COLO668 (cell line): ENCODE data around the gene STBD1.
"Not testable (repeated sequence)": the region's sequence is repeated elsewhere in the genome, so short reads cannot be mapped to it uniquely, and the experiment has no call there.

Source experiments
- DNase-seq: peaks from one replicate; lab custom pipeline; 2025; ENCODE audit not compliant: unreplicated experiment; lab: John Stamatoyannopoulos, UW

The STBD1 gene

GRCh38 chr4:76282941-76283689, 23.4 kb upstream of the STBD1 start:
- DNase-seq, result no peak

GRCh38 chr4:76283900-76284299, 22.6 kb upstream of the STBD1 start:
- no peak for DNase-seq

GRCh38 chr4:76287811-76288210, 18.7 kb upstream of the STBD1 start:
- DNase-seq, result not testable (repeated sequence)

- no peak for DNase-seq
Measured at GRCh38 chr4:76292730-76293129, 13.8 kb upstream of the STBD1 start.

- DNase-seq, result no peak
Measured at GRCh38 chr4:76293772-76294171, 12.8 kb upstream of the STBD1 start.

GRCh38 chr4:76296286-76296820, 10.2 kb upstream of the STBD1 start:
- no peak for DNase-seq

- DNase-seq, result no peak
Measured at GRCh38 chr4:76298227-76298626, 8.3 kb upstream of the STBD1 start.

GRCh38 chr4:76300012-76300411, 6.5 kb upstream of the STBD1 start:
- no peak for DNase-seq

- peak; percentile 75 for DNase-seq
Measured at GRCh38 chr4:76301068-76301774, 5.3 kb upstream of the STBD1 start.

GRCh38 chr4:76301775-76302162, 4.8 kb upstream of the STBD1 start:
- no peak for DNase-seq

GRCh38 chr4:76302826-76303438, 3.6 kb upstream of the STBD1 start:
- no peak for DNase-seq

GRCh38 chr4:76305033-76305687, 1.4 kb upstream of the STBD1 start:
- no peak for DNase-seq

GRCh38 chr4:76306882-76307659, 538 bp downstream of the STBD1 start:
- DNase-seq, result peak; percentile 79

GRCh38 chr4:76307660-76308014, 1.1 kb downstream of the STBD1 start:
- peak; percentile 38 for DNase-seq

- peak; percentile 41 for DNase-seq
Measured at GRCh38 chr4:76308548-76308947, 2.0 kb downstream of the STBD1 start.

- DNase-seq, result no peak
Measured at GRCh38 chr4:76309939-76310550, 3.5 kb downstream of the STBD1 start.

- no peak for DNase-seq
Measured at GRCh38 chr4:76310683-76311082, 4.2 kb downstream of the STBD1 start.

GRCh38 chr4:76311896-76312331, 5.4 kb downstream of the STBD1 start:
- no peak for DNase-seq

- no peak for DNase-seq
Measured at GRCh38 chr4:76312457-76312856, 5.9 kb downstream of the STBD1 start.

- DNase-seq, result no peak
Measured at GRCh38 chr4:76313547-76313946, 7.0 kb downstream of the STBD1 start.
